HUDEP-2 (cell line): ENCODE results near the gene GORASP1.
A peak's percentile ranks its signal among the peaks of the same experiment; 100 is the strongest.

Experiments
- DNase-seq, 76 experiments: peaks; one replicate each; lab custom pipeline; 2025; ENCODE audit not compliant: unreplicated experiment in 76 of 76; lab: John Stamatoyannopoulos, UW

The GORASP1 gene

DNA sequence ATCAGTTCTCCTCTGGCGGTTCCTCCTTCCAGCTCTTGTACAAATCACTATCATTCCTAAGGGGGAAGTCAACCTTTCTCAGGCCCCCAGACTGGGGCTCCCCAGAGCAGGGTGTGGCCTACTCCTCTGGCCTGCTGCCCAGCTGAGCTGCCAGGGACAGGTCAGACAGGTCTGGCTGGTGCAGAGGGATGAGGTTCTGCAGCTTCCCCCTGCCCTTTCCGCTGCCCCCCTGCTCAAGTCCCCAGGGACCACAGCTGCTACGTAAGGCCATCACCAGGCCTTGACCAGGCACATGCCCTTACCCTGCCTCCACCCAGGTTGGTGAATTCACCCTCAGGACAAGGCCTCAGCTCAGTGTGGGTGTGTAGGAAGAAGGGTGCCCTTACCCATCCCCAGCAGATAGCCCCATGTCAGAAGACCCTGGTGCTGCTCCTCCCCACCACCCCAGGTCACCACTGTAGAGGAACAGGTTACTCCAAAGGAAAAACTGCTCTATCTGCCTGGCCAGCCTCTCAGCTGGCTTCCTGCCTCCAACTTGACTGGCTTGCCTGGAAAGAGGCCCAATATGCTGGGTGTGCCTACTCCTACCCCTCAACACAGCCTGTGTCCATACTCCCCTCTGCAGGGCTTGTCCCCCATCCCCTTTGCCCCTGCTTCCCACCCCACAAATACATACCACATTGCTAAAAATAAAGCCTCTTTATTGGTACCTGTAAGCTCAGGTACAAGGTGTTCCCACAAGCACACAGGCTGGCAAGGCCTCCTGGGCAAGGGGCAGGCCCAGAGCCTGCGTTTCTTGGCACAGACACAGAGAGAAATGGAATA is 34.0 kb upstream of the GORASP1 start:
- peak in 40 of 76 experiments; percentile 7 to 60 (median 23) for DNase-seq

- no peak for DNase-seq
Observed at GRCh38 chr3:39140341-39140971, 33.0 kb upstream of the GORASP1 start.

GRCh38 chr3:39139442-39139841 is 32.0 kb upstream of the GORASP1 start:
- DNase-seq: no peak

DNA sequence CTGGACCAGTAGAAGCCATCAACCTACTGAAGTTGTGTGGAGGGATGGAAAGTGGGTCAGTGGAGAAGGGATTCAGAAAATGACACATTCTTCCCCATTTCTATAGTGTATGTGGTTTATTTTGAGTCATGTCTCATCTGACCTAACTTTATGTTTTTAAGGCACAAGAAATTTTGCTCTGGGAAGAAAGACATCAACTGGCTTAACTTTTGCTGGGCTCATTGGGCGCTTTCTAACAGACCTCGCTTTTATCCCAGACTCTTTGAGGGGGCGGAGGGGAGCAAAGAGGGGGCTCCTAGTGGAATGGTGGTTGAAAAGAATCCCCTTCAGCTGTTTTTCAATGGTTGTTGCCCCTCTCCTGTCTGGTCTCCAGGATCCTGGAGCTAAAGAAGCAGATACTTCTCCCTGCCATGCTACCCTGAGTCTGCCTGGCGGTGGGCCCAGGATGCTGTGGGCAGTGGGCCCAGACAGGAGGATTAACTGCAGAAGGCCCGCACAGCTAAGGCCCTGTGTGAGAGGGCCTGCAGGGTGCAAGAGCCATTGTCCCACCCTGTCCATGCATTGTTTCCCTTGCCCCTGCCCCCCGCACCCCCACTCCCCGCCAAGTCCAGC is 31.5 kb upstream of the GORASP1 start:
- no peak for DNase-seq

DNA sequence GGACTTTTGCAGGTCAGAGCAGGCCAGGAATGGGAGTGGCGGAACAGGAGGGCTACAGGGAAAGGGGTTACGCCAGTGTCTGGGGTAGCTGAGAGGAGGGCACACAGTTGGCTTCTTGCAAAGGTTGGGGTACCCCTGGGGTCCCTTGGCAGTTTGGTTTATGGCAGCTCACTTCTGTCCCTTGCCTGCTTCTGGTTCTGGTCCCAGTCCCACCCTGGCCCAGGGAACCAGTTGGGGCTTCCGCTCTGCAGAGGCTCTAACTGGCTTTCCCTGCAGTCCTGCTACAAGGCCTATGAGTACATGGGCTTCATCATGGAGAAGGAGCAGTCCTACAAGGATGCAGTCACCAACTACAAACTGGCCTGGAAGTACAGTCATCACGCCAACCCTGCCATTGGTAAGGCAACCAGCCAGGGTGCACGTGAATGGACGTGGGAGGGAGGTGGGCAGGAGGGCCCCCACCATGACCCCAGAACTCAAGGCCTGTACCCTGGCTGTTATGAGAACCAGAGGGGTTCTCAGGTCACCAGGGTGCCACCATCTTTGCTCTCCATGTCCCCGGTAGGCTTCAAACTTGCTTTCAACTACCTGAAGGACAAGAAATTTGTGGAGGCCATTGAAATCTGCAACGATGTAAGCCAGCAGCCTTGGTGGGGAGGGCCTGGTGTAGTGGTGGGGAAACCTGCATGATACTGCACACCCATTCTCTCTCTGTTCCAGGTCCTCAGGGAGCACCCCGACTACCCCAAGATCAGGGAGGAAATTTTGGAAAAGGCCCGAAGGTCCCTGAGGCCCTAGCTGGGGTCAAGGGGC is 30.8 kb upstream of the GORASP1 start:
- DNase-seq: no peak

GRCh38 chr3:39137435-39137936 is 30.1 kb upstream of the GORASP1 start:
- no peak for DNase-seq

DNA sequence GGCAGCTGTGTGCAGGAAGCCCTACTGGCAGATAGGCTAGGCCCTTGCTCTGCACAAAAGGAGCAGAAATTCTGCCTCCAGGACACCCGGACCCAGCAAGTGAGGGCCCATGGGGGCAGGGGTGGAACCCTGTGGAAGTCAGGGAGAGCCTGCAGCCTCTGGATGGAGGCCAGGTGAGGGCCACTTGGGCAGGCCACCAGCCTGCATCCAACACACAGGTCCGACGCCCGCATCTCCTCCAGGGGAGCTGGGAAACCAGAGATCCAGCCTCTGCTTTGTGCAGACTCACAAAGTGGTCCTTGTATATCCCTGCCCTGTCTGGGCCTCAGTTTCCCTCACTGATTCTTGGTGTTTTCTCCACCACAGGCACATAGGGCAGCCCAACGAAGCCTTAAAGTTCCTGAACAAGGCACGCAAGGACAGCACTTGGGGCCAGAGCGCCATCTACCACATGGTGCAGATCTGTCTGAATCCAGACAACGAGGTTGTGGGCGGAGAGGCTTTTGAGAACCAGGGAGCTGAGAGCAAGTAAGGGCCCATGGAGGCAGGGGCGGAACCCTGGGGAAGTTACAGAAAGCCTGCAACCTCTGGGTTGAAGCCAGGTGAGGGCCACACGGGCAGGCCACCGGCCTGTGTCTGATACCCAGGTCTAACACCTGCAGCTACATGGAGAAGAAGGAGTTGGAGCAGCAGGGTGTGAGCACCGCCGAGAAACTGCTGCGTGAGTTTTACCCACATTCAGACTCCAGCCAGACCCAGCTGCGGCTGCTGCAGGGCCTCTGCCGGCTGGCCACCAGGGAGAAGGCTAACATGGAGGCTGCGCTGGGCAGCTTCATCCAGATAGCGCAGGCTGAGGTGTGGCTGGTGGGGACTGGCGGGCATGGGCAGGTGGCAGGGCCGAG is 29.4 kb upstream of the GORASP1 start:
- no peak for DNase-seq

DNA sequence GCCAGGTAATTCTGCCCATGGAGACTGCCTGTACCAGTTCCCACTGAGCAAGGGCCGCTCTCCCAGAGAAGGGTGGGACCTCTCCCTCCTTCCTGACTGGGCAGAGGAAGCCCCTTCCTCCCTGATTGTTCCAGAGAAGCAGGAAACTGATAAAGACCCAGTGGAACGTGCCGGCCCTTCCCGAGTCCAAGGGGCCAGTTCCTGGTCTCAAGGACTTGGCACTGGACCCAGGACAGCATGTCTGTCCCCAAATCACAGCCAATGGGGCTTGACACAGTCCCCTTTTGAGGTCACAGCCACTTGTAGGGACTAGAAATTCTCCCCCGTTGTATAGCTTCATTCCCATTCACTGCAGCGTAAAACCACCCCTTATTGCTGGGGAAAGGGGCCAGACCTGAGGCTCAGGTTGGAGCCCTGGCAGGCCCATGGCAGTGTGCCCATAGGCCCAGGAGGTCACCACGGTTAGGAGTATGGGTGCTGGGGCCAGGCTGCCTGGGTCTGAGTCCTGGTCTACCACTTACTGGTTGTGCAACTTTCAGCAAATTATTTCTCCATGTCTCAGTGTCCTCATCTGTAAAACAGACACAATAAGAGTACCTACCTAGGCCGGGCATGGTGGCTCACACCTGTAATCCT is 27.9 kb upstream of the GORASP1 start:
- no peak for DNase-seq

DNA sequence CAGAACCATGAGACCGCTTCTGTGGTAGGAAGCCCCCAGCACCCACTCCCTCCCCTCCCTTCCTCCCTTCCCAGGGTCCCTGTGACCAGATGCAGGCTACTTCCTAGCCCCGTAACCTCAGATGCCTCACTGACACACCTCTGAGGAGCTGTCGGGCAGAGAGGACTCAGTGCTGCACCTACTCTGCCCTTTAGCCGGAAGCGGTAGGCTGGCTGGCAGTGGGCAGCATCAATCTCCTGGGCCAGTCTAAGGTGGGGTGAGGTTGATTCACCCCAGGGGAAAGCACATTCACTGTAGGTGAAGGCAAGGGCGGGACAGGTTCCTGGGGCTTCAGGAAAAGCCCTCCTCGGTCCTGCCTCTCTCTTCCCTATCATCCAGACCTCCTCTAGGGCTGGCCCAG is 26.9 kb upstream of the GORASP1 start:
- no peak for DNase-seq

- no peak for DNase-seq
Observed at GRCh38 chr3:39133822-39134221, 26.4 kb upstream of the GORASP1 start.

- DNase-seq: no peak
Observed at GRCh38 chr3:39133093-39133490, 25.7 kb upstream of the GORASP1 start.

DNA sequence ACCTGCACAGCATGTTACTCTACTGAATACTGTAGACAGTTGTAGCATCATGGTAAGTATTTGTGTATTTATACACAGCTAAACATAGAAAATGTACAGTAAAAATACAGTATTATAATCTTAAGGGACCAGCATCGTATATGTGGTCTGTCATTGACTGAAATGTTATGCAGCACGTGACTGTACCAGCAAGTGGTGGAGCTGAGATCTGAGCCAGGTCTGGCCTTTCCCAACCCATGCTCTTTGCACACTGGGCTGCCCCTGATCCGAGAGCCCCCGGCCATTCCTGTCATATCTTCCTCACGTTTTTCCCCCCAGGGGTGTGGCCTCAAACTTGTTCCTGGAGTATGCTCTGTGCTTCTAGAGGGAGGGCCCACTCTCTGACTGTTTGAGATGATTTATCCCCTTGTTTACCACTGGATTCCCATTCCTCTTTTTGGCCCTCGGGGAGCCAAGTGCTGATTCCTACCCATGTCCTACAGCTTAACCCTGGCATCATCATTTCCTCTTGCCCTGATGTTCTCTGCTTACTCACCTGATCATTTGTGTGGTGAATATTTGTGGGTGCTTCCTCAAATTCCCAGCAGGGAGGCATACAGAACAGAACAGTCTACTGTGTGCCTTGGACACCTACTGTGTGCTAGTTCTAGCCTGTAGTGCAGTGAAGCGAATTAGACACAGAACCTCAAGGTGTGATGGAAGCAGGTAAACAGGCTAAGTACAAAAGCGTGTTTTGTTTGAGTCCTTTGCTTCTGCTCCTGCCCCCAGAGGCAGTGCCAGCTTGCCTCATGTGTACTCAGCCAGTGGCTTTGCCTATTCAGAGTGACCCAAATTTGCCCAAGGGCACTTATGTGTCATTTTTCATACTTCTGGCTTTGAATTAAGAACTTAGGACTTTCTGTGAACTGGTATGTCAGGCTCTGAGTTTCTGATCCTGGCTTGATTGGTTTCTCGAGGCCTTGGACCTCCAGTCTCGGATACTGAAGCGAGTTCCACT is 25.0 kb upstream of the GORASP1 start:
- DNase-seq: no peak

DNA sequence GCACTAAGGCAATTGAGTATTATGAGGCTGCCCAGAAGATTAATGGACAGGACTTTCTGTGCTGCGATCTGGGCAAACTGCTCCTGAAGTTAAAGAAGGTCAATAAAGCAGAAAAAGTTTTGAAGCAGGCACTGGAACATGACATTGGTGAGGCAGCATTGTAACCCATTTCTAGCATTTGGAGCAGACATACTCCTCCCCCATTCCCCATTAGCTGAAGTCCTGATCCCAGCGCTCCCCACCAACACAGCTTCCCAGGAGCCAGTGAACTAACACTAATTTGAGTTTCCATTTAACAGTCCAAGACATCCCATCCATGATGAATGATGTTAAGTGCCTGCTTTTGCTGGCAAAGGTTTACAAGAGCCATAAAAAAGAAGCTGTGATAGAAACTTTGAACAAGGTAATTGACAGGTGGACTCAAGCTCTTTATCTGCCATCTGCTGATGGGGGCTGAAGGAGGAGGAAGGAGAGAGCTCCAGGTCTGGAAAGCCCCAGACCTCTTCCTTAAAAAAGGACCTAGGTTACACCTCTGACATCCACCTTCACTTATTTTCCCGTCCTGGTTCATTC is 23.4 kb upstream of the GORASP1 start:
- no peak for DNase-seq

DNA sequence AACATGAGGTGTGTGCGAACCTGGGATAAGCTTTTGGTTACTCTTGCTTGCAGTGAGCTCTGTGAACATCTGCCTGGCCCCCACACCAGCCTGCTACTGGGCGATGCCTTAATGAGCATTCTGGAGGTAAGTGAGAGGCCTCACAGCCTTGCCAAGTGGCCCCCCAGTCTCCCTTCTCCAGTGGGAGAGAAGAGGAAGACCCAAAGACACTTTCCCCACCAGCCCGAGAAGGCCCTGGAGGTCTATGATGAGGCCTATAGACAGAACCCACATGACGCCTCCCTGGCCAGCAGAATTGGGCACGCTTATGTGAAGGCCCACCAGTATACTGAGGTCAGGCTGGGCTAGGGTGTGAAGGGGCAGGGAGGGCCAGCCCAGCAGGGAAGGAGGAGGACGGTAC is 22.6 kb upstream of the GORASP1 start:
- no peak for DNase-seq

DNA sequence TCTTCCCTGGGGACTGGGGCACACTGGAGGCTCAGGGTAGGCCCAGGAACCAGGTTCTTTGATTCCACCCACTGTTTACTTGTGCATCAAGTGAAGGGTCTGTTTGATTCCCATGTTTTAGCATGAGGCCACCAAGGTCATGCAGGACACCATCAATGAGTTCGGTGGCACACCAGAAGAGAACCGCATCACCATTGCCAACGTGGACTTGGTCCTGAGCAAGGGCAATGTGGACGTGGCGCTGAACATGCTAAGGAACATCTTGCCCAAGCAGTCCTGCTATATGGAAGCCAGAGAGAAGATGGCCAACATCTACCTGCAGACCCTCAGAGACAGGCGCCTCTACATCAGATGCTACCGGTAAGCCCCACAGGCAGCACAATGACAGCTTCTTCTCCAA is 21.5 kb upstream of the GORASP1 start:
- DNase-seq: no peak

GRCh38 chr3:39127908-39128304 is 20.5 kb upstream of the GORASP1 start:
- DNase-seq: no peak

DNA sequence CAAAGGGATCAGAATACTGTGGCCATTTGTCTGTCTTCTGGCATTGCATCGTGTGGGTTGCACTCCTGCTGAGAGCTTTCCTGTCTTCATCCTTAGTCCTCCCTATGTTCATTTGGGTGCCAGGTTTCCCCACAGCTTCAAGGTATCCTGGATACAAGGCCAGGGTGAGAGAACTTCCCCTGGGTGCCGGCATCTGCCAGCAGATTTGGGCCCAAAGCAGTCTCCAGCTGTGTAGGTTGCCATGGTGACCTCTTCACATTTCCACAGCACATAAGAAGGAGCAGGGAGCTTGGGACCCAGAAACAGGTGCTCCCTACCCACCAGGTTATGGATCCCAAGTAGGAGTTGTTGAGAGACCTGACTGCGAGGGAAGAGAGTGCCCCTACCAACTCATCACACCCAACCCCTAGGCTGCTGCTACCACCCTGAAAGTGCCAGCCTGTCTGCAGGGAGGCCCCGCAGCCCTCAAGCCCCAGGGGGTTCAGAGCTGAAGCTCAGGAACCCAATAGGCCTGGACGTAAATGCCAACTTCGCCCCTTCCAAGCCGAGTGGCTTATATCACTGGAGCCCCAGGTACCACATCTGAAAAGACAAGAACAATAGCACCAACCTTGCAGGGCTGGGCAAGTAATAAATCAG is 20.0 kb upstream of the GORASP1 start:
- no peak for DNase-seq
